Tibial artery (tissue), 4 donors: ENCODE measurements around the gene TMEM204.

ENCODE experiments used
- DNase-seq, 2 donors: peaks; one replicate each; pipeline ENCODE4 v3.0.0-alpha.2; 2019
- H3K27ac ChIP-seq, 2 donors: fragments of 200-600 bp; sonication (generic) in 1 of 2; 1 replicate in 1 of 2; 2 replicates in 1 of 2; pipeline ENCODE4 v1.5.1; 2018 to 2019; ENCODE audit warnings: mild to moderate bottlenecking in 1 of 2
- H3K27me3 ChIP-seq, 2 donors: fragments of 200-600 bp; sonication (generic) in 1 of 2; one replicate each; pipeline versions ENCODE4 v1.5.1 to v1.6.0; 2016 to 2019
- H3K36me3 ChIP-seq, 3 donors: fragments of 200-600 bp; sonication (generic) in 2 of 3; one replicate each; pipeline ENCODE4 v1.5.1; 2016 to 2019; ENCODE audit warnings: mild to moderate bottlenecking in 2 of 3
- H3K4me1 ChIP-seq, 4 donors: fragments of 200-600 bp; sonication (generic) in 2 of 4; 1 replicate in 3 of 4; 2 replicates in 1 of 4; pipeline ENCODE4 v1.5.1; 2016 to 2019
- H3K4me3 ChIP-seq, 2 donors: fragments of 200-600 bp; sonication (generic) in 1 of 2; 1 replicate in 1 of 2; 2 replicates in 1 of 2; pipeline ENCODE4 v1.5.1; 2018 to 2019; ENCODE audit warnings: mild to moderate bottlenecking in 2 of 2
- H3K9me3 ChIP-seq, 3 donors: fragments of 200-600 bp; sonication (generic) in 1 of 3; one replicate each; pipeline ENCODE4 v1.5.1; 2016 to 2019
- intact Hi-C: fragments of 100-400 bp; cut with DNase I; formaldehyde crosslinking; loops from one replicate; pipeline ENCODE4 v1.15.0; 2023; ENCODE audit warnings: low total_unique reads
- TF ChIP-seq, protein P1 (sequence below), 2 experiments: fragments of 200-600 bp in 1 of 2; fragments of 450-650 bp in 1 of 2; IDR thresholded peaks; one replicate each; pipeline ENCODE4 v1.5.1; 2017 to 2019; ENCODE audit warnings: antibody characterized with exemption in 2 of 2, mild to moderate bottlenecking in 1 of 2, moderate library complexity in 1 of 2

TMEM204 gene

DNA sequence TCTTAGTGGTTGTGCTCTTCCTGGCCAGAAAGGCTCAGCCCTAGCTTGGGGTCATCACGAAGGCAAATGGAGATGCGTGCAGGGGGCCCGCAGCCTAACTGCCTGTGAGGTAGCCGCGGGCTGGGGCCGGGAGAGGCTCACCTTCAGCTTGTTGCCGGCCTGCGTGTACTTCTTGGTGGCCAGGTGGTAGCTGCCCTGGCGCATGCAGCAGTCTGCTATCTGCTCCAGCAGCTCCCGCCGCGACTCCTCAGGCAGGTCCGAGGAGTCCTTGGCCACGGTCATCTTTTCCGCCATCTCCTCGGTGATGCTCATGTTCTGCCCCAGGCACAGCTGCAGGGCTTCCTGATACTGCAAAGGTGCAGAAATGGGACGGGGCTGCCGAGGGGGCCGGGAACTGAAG, 13.0 kb upstream of the TMEM204 start:
- no peaks in the 10 kb centered on the region for H3K9me3 ChIP-seq
- no peak overlapping the region for H3K27ac ChIP-seq
- no peaks in the 10 kb centered on the region for H3K4me1 ChIP-seq
- DNase-seq: no peak
- intact Hi-C loops: no loop called here
- H3K27me3 ChIP-seq: no peaks in the 10 kb centered on the region
- H3K4me3 ChIP-seq: no peak overlapping the region
- TF ChIP-seq, protein P1, sequence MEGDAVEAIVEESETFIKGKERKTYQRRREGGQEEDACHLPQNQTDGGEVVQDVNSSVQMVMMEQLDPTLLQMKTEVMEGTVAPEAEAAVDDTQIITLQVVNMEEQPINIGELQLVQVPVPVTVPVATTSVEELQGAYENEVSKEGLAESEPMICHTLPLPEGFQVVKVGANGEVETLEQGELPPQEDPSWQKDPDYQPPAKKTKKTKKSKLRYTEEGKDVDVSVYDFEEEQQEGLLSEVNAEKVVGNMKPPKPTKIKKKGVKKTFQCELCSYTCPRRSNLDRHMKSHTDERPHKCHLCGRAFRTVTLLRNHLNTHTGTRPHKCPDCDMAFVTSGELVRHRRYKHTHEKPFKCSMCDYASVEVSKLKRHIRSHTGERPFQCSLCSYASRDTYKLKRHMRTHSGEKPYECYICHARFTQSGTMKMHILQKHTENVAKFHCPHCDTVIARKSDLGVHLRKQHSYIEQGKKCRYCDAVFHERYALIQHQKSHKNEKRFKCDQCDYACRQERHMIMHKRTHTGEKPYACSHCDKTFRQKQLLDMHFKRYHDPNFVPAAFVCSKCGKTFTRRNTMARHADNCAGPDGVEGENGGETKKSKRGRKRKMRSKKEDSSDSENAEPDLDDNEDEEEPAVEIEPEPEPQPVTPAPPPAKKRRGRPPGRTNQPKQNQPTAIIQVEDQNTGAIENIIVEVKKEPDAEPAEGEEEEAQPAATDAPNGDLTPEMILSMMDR (IDR thresholded peaks at IDR 0.05): no peak
- peaks cover 5 to 75% (median 47%) of the 10 kb centered on the region in 3 donors for H3K36me3 ChIP-seq

DNA sequence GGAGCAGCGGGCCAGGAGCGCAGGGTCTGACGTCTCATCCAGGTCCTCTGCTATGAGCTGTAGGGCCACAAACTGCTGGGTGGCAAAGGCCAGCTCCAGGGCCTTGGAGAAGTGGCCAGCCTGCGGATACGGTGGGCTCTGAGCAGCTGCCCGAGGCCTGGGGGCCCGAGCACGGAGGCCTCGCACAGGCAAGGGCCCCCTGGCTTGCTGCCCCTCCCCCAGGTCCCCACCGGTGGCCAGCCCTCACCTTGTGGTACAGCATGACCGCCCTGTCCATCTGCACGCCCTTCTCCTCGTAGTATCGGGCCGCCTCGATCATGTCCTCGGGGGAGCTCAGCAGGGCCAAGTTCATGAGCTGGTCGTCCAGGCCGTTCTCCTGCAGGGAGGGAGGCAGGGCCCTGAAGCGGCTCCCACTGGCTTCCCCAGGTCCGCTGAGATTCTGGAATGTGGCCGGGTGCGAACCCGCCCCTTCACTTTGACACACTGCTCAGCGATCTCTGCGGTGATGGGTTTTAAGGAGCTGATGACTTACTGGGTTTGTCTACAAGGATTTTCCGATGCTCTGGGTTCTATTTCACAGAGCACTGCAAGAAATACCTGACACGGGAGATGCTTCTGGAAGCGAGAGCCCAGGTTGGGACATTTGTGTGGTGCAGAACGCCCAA, 9.8 kb upstream of the TMEM204 start:
- no peak for DNase-seq
- TF ChIP-seq, protein P1 (IDR thresholded peaks at IDR 0.05): no peak
- Histone ChIP-seq H3K4me3 (no peak overlapping the region), H3K4me1 (peaks cover 0 to 2% (median 0%) of the 10 kb centered on the region in 4 donors), H3K27ac (no peak overlapping the region), H3K27me3 (no peaks in the 10 kb centered on the region), H3K9me3 (no peaks in the 10 kb centered on the region), H3K36me3 (peaks cover 5 to 64% (median 40%) of the 10 kb centered on the region in 3 donors)
- intact Hi-C loops: no loop called here

DNA sequence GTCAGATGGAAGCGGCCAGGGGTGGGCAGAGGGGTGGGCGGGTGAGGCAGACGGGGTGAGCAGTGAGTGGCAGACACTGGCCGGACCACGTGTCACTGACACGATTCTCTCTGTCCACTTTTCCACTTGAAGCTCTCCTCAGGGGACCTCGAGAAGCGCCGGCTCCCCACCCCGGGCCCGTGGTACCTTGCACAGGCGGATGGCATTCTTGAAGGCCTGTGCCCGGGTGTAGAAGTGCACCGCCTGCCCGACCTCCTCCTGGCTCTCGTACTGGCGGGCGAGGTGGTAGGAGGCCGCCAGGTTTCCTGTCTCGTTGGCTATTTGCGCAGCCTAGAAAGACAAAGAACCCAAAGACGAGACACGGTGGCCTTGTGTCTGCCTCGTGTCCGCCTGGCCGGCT, 9.1 kb upstream of the TMEM204 start:
- Histone ChIP-seq H3K36me3 (peaks cover 5 to 57% (median 35%) of the 10 kb centered on the region in 3 donors), H3K4me3 (no peak overlapping the region), H3K27ac (no peak overlapping the region), H3K9me3 (no peaks in the 10 kb centered on the region), H3K27me3 (no peaks in the 10 kb centered on the region), H3K4me1 (peaks cover 0 to 4% (median 0%) of the 10 kb centered on the region in 4 donors)
- intact Hi-C loops: no loop called here
- TF ChIP-seq, protein P1 (IDR thresholded peaks at IDR 0.05): no peak
- DNase-seq: no peak

DNA sequence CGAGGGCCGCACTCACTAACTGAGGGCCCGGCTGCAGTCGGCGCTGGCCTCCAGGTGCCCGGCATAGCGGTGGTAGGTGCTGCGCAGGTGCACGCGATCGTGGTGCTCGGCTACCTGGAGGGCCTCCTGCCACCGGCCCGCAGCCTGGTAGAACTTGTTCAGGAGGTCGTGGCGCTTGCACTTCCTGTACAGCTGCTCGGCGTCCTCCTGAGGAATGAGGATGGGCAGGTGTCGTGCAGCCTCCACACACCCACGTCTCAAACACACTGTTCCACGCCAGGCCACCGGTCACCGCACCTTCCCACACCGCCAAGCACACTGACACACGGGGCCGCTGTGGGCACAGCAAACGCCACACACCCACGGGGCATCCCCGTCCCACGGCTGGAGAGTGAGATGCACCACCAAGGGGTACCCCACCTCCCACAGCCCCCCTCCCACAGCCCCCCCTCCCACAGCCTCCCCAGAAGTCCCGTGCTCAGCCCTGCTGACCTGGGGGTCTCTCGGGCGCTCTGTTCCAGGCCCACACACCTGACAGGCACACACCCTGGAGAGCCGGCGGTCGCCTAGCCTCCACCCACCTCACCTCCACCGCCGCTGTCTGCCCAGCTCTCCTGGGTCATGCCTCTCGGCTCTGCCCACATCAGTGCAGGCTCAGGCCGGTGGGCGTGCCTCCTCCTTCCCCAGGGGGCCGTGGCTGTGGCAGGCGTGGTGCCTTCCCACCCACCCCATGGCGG, 7.4 kb upstream of the TMEM204 start:
- Histone ChIP-seq H3K27ac (no peak overlapping the region), H3K9me3 (no peaks in the 10 kb centered on the region), H3K4me3 (no peak overlapping the region), H3K4me1 (peaks cover 0 to 12% (median 4%) of the 10 kb centered on the region in 4 donors), H3K27me3 (no peaks in the 10 kb centered on the region), H3K36me3 (peaks cover 5 to 41% (median 20%) of the 10 kb centered on the region in 3 donors)
- no peak for DNase-seq
- intact Hi-C loops: no loop called here
- TF ChIP-seq, protein P1 (IDR thresholded peaks at IDR 0.05): no peak

DNA sequence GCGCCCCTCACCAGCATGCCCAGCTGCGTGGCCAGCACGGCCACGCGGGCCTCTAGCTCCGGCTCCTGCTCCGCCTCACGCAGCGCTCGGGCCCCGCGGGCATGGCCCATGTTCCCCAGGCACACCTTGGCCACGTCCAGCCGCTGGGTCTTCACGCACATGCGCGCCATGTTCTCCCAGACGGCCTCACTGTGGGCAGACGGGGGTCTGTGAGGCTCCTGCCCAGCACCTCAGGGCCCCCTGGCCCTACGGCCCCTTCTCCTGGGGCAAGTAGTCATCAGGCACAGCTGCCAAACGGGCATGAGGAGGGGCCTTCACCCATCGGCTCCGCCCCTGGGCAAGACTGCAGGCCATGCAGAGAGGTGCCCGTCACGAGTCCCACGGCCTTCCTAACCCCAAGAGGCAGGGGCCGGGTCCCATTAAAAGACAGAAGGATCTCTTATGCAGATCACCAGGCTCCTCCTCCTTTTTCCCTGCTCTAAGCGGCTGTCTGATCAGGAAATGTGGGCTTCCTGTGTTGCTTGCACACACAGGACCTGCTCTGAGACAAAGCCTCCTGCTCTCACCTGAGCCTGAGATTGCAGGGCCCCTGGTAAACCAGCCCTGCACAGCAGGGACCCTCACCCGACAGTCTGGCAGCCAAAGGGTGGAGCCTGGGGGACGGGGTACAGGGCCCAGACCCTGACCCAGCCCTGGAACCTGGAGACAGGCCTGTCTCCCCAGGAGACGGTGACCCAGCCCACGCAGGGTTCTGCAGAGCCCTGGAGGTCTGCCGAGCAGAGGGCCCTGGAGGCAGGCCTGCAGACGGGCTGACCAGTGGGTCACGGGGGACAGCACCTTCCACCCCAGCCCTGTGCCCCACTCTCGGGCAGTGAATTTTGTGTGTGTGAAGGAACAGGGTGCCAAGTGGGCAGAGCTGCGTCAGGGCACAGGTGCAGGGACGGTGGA, 6.6 kb upstream of the TMEM204 start:
- Histone ChIP-seq H3K36me3 (peaks cover 5 to 35% (median 20%) of the 10 kb centered on the region in 3 donors), H3K9me3 (no peaks in the 10 kb centered on the region), H3K4me3 (no peak overlapping the region), H3K27ac (no peak overlapping the region), H3K4me1 (peaks cover 0 to 20% (median 11%) of the 10 kb centered on the region in 4 donors), H3K27me3 (no peaks in the 10 kb centered on the region)
- TF ChIP-seq, protein P1 (IDR thresholded peaks at IDR 0.05): no peak
- intact Hi-C loops: no loop called here
- DNase-seq: no peak
